ENCODE measurements around the gene PTGER1. TPM values are rescaled to one million over a fixed set of nuclear protein-coding genes. Genes with fewer than 3 reads are reported as not detected.

The PTGER1 gene
- total and polyA plus RNA-seq, 9 of the 15 experiments (the other 6 are each of a cell fraction or from before 2014, with no cell fraction given): 0.06 to 0.36 (median 0.31) TPM; not detected in 5

DNA sequence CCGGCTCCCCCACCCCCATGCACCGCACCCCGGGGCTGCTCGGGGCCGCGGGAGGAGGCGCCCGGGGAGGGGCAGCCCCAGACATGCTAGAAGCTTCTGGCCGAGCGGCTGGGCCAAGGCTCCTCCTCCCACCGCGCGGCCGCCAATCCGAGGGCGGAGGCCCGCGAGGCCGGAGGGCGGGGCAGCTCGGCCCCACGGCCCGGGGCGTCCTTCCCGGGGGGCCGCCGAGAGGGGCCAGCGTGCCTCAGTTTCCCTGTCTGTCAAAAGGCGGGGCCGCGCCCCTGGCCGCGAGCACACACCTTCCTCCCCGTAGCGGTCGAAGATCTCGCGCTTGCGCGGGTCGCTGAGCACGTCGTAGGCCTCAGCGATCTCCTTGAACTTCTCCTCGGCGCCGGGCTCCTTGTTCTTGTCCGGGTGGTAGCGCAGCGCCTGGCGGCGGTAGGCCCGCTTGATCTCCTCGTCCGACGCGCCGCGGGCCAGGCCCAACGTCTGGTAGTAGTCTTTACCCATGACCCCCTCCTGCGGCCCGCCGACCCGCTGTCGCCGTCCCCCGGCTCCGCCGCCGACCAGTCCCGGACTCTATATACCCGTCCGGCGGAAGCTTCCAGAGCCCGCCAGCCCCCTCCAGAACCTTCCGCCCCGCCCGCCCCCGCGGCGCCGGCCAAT, 42.8 kb upstream of the PTGER1 start, which contains the start of gene DNAJB1 (continued):
- TF ChIP-seq, protein P1, sequence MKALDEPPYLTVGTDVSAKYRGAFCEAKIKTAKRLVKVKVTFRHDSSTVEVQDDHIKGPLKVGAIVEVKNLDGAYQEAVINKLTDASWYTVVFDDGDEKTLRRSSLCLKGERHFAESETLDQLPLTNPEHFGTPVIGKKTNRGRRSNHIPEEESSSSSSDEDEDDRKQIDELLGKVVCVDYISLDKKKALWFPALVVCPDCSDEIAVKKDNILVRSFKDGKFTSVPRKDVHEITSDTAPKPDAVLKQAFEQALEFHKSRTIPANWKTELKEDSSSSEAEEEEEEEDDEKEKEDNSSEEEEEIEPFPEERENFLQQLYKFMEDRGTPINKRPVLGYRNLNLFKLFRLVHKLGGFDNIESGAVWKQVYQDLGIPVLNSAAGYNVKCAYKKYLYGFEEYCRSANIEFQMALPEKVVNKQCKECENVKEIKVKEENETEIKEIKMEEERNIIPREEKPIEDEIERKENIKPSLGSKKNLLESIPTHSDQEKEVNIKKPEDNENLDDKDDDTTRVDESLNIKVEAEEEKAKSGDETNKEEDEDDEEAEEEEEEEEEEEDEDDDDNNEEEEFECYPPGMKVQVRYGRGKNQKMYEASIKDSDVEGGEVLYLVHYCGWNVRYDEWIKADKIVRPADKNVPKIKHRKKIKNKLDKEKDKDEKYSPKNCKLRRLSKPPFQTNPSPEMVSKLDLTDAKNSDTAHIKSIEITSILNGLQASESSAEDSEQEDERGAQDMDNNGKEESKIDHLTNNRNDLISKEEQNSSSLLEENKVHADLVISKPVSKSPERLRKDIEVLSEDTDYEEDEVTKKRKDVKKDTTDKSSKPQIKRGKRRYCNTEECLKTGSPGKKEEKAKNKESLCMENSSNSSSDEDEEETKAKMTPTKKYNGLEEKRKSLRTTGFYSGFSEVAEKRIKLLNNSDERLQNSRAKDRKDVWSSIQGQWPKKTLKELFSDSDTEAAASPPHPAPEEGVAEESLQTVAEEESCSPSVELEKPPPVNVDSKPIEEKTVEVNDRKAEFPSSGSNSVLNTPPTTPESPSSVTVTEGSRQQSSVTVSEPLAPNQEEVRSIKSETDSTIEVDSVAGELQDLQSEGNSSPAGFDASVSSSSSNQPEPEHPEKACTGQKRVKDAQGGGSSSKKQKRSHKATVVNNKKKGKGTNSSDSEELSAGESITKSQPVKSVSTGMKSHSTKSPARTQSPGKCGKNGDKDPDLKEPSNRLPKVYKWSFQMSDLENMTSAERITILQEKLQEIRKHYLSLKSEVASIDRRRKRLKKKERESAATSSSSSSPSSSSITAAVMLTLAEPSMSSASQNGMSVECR (CRISPR knock-in tag; IDR thresholded peaks at IDR 0.05): peak; percentile 88
- TF ChIP-seq, protein P2, sequence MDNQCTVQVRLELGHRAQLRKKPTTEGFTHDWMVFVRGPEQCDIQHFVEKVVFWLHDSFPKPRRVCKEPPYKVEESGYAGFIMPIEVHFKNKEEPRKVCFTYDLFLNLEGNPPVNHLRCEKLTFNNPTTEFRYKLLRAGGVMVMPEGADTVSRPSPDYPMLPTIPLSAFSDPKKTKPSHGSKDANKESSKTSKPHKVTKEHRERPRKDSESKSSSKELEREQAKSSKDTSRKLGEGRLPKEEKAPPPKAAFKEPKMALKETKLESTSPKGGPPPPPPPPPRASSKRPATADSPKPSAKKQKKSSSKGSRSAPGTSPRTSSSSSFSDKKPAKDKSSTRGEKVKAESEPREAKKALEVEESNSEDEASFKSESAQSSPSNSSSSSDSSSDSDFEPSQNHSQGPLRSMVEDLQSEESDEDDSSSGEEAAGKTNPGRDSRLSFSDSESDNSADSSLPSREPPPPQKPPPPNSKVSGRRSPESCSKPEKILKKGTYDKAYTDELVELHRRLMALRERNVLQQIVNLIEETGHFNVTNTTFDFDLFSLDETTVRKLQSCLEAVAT (IDR thresholded peaks at IDR 0.05): peak; percentile 88 to 90; a peak in 2 of 4 replicates
- TF ChIP-seq ZNF445 (CRISPR knock-in tag; IDR thresholded peaks at IDR 0.05; ENCODE audit: low read depth) (no peak), FOXK2 (conservative IDR thresholded peaks at IDR 0.05 in 1 of 2, IDR thresholded peaks at IDR 0.05 in 1 of 2; ENCODE audit: low read depth in 2 of 2) (no peak), MAFG (tag; conservative IDR thresholded peaks at IDR 0.05) (no peak), TCFL5 (CRISPR knock-in tag; conservative IDR thresholded peaks at IDR 0.05) (no peak), FOSL1 (tag; conservative IDR thresholded peaks at IDR 0.05) (0 out of 2 replicates have a peak, but pooled peaks have one; percentile 17), EP300 (IDR thresholded peaks at IDR 0.05; ENCODE audit: low read length) (no peak), RHOXF2B (CRISPR knock-in tag; conservative IDR thresholded peaks at IDR 0.05) (no peak)
- TF ChIP-seq, protein P3, sequence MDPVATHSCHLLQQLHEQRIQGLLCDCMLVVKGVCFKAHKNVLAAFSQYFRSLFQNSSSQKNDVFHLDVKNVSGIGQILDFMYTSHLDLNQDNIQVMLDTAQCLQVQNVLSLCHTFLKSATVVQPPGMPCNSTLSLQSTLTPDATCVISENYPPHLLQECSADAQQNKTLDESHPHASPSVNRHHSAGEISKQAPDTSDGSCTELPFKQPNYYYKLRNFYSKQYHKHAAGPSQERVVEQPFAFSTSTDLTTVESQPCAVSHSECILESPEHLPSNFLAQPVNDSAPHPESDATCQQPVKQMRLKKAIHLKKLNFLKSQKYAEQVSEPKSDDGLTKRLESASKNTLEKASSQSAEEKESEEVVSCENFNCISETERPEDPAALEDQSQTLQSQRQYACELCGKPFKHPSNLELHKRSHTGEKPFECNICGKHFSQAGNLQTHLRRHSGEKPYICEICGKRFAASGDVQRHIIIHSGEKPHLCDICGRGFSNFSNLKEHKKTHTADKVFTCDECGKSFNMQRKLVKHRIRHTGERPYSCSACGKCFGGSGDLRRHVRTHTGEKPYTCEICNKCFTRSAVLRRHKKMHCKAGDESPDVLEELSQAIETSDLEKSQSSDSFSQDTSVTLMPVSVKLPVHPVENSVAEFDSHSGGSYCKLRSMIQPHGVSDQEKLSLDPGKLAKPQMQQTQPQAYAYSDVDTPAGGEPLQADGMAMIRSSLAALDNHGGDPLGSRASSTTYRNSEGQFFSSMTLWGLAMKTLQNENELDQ (CRISPR knock-in tag; IDR thresholded peaks at IDR 0.05; ENCODE audit: borderline replicate concordance): no peak
- TF ChIP-seq, protein P4, sequence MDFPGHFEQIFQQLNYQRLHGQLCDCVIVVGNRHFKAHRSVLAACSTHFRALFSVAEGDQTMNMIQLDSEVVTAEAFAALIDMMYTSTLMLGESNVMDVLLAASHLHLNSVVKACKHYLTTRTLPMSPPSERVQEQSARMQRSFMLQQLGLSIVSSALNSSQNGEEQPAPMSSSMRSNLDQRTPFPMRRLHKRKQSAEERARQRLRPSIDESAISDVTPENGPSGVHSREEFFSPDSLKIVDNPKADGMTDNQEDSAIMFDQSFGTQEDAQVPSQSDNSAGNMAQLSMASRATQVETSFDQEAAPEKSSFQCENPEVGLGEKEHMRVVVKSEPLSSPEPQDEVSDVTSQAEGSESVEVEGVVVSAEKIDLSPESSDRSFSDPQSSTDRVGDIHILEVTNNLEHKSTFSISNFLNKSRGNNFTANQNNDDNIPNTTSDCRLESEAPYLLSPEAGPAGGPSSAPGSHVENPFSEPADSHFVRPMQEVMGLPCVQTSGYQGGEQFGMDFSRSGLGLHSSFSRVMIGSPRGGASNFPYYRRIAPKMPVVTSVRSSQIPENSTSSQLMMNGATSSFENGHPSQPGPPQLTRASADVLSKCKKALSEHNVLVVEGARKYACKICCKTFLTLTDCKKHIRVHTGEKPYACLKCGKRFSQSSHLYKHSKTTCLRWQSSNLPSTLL (IDR thresholded peaks at IDR 0.05): 0 out of 2 replicates have a peak, but pooled peaks have one; percentile 42
- TF ChIP-seq, protein P5, sequence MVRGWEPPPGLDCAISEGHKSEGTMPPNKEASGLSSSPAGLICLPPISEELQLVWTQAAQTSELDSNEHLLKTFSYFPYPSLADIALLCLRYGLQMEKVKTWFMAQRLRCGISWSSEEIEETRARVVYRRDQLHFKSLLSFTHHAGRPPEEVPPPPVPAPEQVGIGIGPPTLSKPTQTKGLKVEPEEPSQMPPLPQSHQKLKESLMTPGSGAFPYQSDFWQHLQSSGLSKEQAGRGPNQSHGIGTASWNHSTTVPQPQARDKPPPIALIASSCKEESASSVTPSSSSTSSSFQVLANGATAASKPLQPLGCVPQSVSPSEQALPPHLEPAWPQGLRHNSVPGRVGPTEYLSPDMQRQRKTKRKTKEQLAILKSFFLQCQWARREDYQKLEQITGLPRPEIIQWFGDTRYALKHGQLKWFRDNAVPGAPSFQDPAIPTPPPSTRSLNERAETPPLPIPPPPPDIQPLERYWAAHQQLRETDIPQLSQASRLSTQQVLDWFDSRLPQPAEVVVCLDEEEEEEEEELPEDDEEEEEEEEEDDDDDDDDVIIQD (CRISPR knock-in tag; IDR thresholded peaks at IDR 0.05): no peak
